GM12878 (cell line): ENCODE measurements around the gene MDFIC. TPM values are rescaled to one million over a fixed set of nuclear protein-coding genes. Genes with fewer than 3 reads are reported as not detected.

Source experiments
- ATAC-seq: fragments of 200-7000 bp; cut with Tn5 transposase; 3 replicates; pipeline ENCODE4 v1.9.1; 2020; ENCODE audit warnings: mild to moderate bottlenecking, moderate library complexity
- BruUV-seq: library from RNA; stranded (reverse); fragments of 400-500 nt; replicated peaks from 2 replicates; lab custom pipeline; 2021; lab: Mats Ljungman, UMichigan
- CTCF ChIA-PET: fragments of 300-600 bp; sonication (Branson Sonifier 250); formaldehyde crosslinking; extraction: SDS; loops from one replicate; lab custom pipeline; 2021; ENCODE audit warnings: inconsistent platforms; lab: Yijun Ruan, JAX
- POLR2A ChIA-PET: fragments of 350-600 bp; formaldehyde crosslinking; extraction: SDS; loops from one replicate; lab custom pipeline; 2021; ENCODE audit warnings: inconsistent platforms; lab: Charles Lee
- RAD21 ChIA-PET: fragments of 300-600 bp; sonication (Branson Sonifier 250); formaldehyde crosslinking; loops from one replicate; lab custom pipeline; 2023; ENCODE audit warnings: antibody characterized with exemption; ENCODE audit not compliant: unreplicated experiment; lab: Charles Lee
- SMC1A ChIA-PET: fragments of 300-600 bp; sonication (Branson Sonifier 250); formaldehyde crosslinking; loops from one replicate; lab custom pipeline; 2023; ENCODE audit not compliant: unreplicated experiment, uncharacterized antibody; lab: Charles Lee
- DNase-seq: peaks from one replicate; pipeline ENCODE4 v3.0.0-alpha.2; 2011; ENCODE audit warnings: low read depth, low spot score
- FAIRE-seq: peaks from 3 replicates; lab custom pipeline; 2011; peaks lifted over from hg19 to GRCh38; lab: Jason Lieb, UNC
- H2AFZ ChIP-seq: 2 replicates; pipeline ENCODE4 v1.6.0; 2011; ENCODE audit warnings: low read depth, low read length, control low read depth; ENCODE audit not compliant: control insufficient read depth
- H3K27ac ChIP-seq: 2 replicates; pipeline ENCODE4 v1.5.1; 2011; ENCODE audit warnings: control low read depth; ENCODE audit not compliant: control insufficient read depth, insufficient read depth
- H3K27me3 ChIP-seq, 2 experiments: replicated peaks in 1 of 2; 2 replicates each; pipeline versions ENCODE4 v1.6.0 to v1.6.1; 2011; ENCODE audit warnings: low read length in 1 of 2; ENCODE audit not compliant: control insufficient read depth in 2 of 2, insufficient read depth in 2 of 2
- H3K36me3 ChIP-seq, 2 experiments: 2 replicates each; pipeline ENCODE4 v1.5.1; 2011; ENCODE audit warnings: low read length in 1 of 2; ENCODE audit not compliant: control insufficient read depth in 2 of 2, insufficient read depth in 2 of 2
- H3K4me1 ChIP-seq: 2 replicates; pipeline ENCODE4 v1.6.1; 2011; ENCODE audit warnings: mild to moderate bottlenecking, low read length, moderate library complexity, mixed read lengths; ENCODE audit not compliant: control insufficient read depth, insufficient read depth
- H3K4me2 ChIP-seq: 2 replicates; pipeline ENCODE4 v1.6.0; 2011; ENCODE audit warnings: control low read depth; ENCODE audit not compliant: control insufficient read depth, insufficient read depth
- H3K4me3 ChIP-seq: fragments of 200-600 bp; sonication (generic); 2 replicates; pipeline ENCODE4 v1.5.1; 2016
- H3K79me2 ChIP-seq: 2 replicates; pipeline ENCODE4 v1.6.0; 2011; ENCODE audit warnings: low read length; ENCODE audit not compliant: control insufficient read depth, insufficient read depth
- H3K9ac ChIP-seq: 2 replicates; pipeline ENCODE4 v1.8.0; 2011; ENCODE audit warnings: low read length, control low read depth, mixed read lengths; ENCODE audit not compliant: control insufficient read depth, insufficient read depth
- H3K9me3 ChIP-seq: replicated peaks from 3 replicates; pipeline ENCODE4 v1.5.1; 2011; ENCODE audit warnings: mild to moderate bottlenecking, low read length; ENCODE audit not compliant: control insufficient read depth, insufficient read depth
- H4K20me1 ChIP-seq: 2 replicates; pipeline ENCODE4 v1.6.0; 2011; ENCODE audit not compliant: control insufficient read depth, insufficient read depth
- CBFB ChIP-seq: IDR thresholded peaks from 2 replicates; pipeline ENCODE4 v1.6.1; 2016; ENCODE audit warnings: antibody characterized with exemption, low read depth
- CEBPZ ChIP-seq: fragments of 150-350 bp; IDR thresholded peaks from 2 replicates; pipeline ENCODE4 v1.6.1; 2016; ENCODE audit warnings: low read depth, low read length
- HCFC1 ChIP-seq: fragments of 150-350 bp; IDR thresholded peaks from 2 replicates; pipeline ENCODE4 v1.6.1; 2014; ENCODE audit warnings: low read length
- HDAC6 ChIP-seq: fragments of 200-600 bp; sonication (generic); IDR thresholded peaks from one replicate; pipeline ENCODE4 v1.8.0; 2017; ENCODE audit warnings: antibody characterized with exemption; ENCODE audit not compliant: unreplicated experiment
- HSF1 ChIP-seq: fragments of 150-350 bp; IDR thresholded peaks from 2 replicates; pipeline ENCODE4 v1.6.1; 2014; ENCODE audit warnings: mild to moderate bottlenecking, low read depth, low read length
- MEF2A ChIP-seq: IDR thresholded peaks from 2 replicates; pipeline ENCODE4 v1.6.1; 2011; ENCODE audit warnings: low read depth, mild to moderate bottlenecking, low read length, moderate library complexity; ENCODE audit not compliant: insufficient read depth
- MEF2B ChIP-seq: fragments of 450-650 bp; IDR thresholded peaks from 2 replicates; pipeline ENCODE4 v1.6.1; 2018; ENCODE audit warnings: mild to moderate bottlenecking, moderate library complexity; ENCODE audit not compliant: partially characterized antibody, poor library complexity, severe bottlenecking
- MXI1 ChIP-seq: fragments of 150-350 bp; IDR thresholded peaks from 2 replicates; pipeline ENCODE4 v1.6.1; 2011; ENCODE audit warnings: low read depth, mild to moderate bottlenecking, inconsistent platforms, low read length, improper control_type of control experiment
- MYC ChIP-seq: IDR thresholded peaks from 2 replicates; pipeline ENCODE4 v1.6.1; 2011; ENCODE audit warnings: mild to moderate bottlenecking, low read length, moderate library complexity, inconsistent platforms; ENCODE audit not compliant: insufficient read depth, insufficient replicate concordance, insufficient read length, severe bottlenecking
- NFYA ChIP-seq: IDR thresholded peaks from 2 replicates; pipeline ENCODE4 v1.6.1; 2011; ENCODE audit warnings: low read depth, mild to moderate bottlenecking, low read length, improper control_type of control experiment, borderline replicate concordance
- POLR2AphosphoS2 ChIP-seq: IDR thresholded peaks from 2 replicates; pipeline ENCODE4 v1.6.1; 2011; ENCODE audit warnings: low read depth, mild to moderate bottlenecking, low read length, improper control_type of control experiment, moderate library complexity
- SIX5 ChIP-seq: IDR thresholded peaks from 2 replicates; pipeline ENCODE4 v1.6.1; 2011; ENCODE audit warnings: mild to moderate bottlenecking, low read depth, low read length, moderate library complexity; ENCODE audit not compliant: severe bottlenecking
- STAT3 ChIP-seq: IDR thresholded peaks from 2 replicates; pipeline ENCODE4 v1.6.1; 2011; ENCODE audit warnings: low read depth, low read length, improper control_type of control experiment
- ZNF217 ChIP-seq: fragments of 450-650 bp; IDR thresholded peaks from 2 replicates; pipeline ENCODE4 v1.6.1; 2017; ENCODE audit warnings: antibody characterized with exemption, mild to moderate bottlenecking
- WGBS: methylation state at CpG from one replicate; pipeline ENCODE4 v1.1.6; 2016; ENCODE audit warnings: low lambda C conversion rate; ENCODE audit not compliant: insufficient replicate concordance, insufficient coverage; ENCODE audit errors: missing lambda C conversion rate; 5-methylcytosine and 5-hydroxymethylcytosine counted together
- in situ Hi-C: fragments of 300-500 bp; cut with MboI; formaldehyde crosslinking; loops from 9 replicates; pipeline ENCODE4 v1.14.3; 2018; ENCODE audit warnings: mixed read lengths
- intact Hi-C: fragments of 100-400 bp; cut with micrococcal nuclease; formaldehyde crosslinking; loops from one replicate; pipeline ENCODE4 v1.14.2; 2022; ENCODE audit not compliant: unreplicated experiment
- polyA plus RNA-seq, 11 experiments: library from polyadenylated mRNA; depleted of rRNA in 4 of 11; unstranded in 6 of 11; stranded (reverse) in 5 of 11; fragments of >200 nt; fragmentation: Nextera tagmentation in 4 of 11; fragmentation: Illumina TruSeq in 1 of 11; extraction: Ambion mirVana in 4 of 11; extraction: Trizol in 1 of 11; gene quantifications; 1 replicate in 1 of 11; 2 replicates in 10 of 11; pipeline versions ENCODE4 v1.2.1 to v1.2.3, GENCODE V29; 2011 to 2016; ENCODE audit warnings: inconsistent platforms in 2 of 11, missing spikeins in 2 of 11, low read depth in 1 of 11
- total RNA-seq, 4 experiments: library from RNA; depleted of rRNA in 3 of 4; stranded (reverse); fragments of >200 nt in 3 of 4; fragmentation: Illumina TruSeq in 1 of 4; extraction: Trizol in 1 of 4; gene quantifications; 2 replicates each; pipeline versions ENCODE4 v1.2.1 to v1.2.3, GENCODE V29; 2013 to 2021
- TF ChIP-seq, protein P1 (sequence below): fragments of 450-650 bp; IDR thresholded peaks from 2 replicates; pipeline ENCODE4 v1.6.1; 2018; ENCODE audit warnings: mild to moderate bottlenecking, low read depth, moderate library complexity; ENCODE audit not compliant: partially characterized antibody

MDFIC gene
- total and polyA plus RNA-seq, 10 of the 15 experiments (the other 5 are each of a cell fraction or from before 2014, with no cell fraction given) = 7.3 to 58.4 (median 40.0) TPM

- ChIA-PET CTCF (interaction anchor here (0.9 kb wide), 1 partner anchor 53 kb away, joined by 3 read pairs; no protein-coding TSS in a partner anchor), SMC1A (interaction anchor here (0.6 to 1.4 kb wide), 3 partner anchors 37 to 46 kb away, joined by 3 read pairs; no protein-coding TSS in a partner anchor), POLR2A (no interaction called here), RAD21 (interaction anchor here (1.0 kb wide), 1 partner anchor 19 kb away, joined by 3 read pairs; no protein-coding TSS in a partner anchor)
- Histone ChIP-seq H3K27ac (no peak overlapping the region), H2AFZ (no peak overlapping the region), H3K79me2 (no peaks in the 10 kb centered on the region), H3K9me3 (no peaks in the 10 kb centered on the region), H3K4me3 (no peak overlapping the region), H3K4me2 (no peak overlapping the region), H3K27me3 (no peaks in the 10 kb centered on the region), H4K20me1 (no peaks in the 10 kb centered on the region), H3K4me1 (no peaks in the 10 kb centered on the region), H3K36me3 (no peaks in the 10 kb centered on the region), H3K9ac (no peak overlapping the region)
- in situ Hi-C loops (no loop called here), intact Hi-C loops (no loop called here)
- WGBS = 57% methylated on average over 2 of the region's 2 CpGs
- no TSS peak for BruUV-seq
- no peak for DNase-seq
- FAIRE-seq = no peak
- TF ChIP-seq CEBPZ = no peak
- TF ChIP-seq CBFB = no peak
- no peak for TF ChIP-seq HSF1
- no peak for TF ChIP-seq MXI1
- no peak for TF ChIP-seq STAT3
- TF ChIP-seq MEF2A = no peak
- no peak for TF ChIP-seq HCFC1
- no peak for TF ChIP-seq ZNF217
- no peak for TF ChIP-seq SIX5
- no peak for TF ChIP-seq NFYA
- TF ChIP-seq, protein P1, sequence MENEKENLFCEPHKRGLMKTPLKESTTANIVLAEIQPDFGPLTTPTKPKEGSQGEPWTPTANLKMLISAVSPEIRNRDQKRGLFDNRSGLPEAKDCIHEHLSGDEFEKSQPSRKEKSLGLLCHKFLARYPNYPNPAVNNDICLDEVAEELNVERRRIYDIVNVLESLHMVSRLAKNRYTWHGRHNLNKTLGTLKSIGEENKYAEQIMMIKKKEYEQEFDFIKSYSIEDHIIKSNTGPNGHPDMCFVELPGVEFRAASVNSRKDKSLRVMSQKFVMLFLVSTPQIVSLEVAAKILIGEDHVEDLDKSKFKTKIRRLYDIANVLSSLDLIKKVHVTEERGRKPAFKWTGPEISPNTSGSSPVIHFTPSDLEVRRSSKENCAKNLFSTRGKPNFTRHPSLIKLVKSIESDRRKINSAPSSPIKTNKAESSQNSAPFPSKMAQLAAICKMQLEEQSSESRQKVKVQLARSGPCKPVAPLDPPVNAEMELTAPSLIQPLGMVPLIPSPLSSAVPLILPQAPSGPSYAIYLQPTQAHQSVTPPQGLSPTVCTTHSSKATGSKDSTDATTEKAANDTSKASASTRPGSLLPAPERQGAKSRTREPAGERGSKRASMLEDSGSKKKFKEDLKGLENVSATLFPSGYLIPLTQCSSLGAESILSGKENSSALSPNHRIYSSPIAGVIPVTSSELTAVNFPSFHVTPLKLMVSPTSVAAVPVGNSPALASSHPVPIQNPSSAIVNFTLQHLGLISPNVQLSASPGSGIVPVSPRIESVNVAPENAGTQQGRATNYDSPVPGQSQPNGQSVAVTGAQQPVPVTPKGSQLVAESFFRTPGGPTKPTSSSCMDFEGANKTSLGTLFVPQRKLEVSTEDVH = no peak
- no peak for TF ChIP-seq POLR2AphosphoS2
- no peak for TF ChIP-seq HDAC6
- no peak for TF ChIP-seq MEF2B
- TF ChIP-seq MYC = no peak
- no peak for ATAC-seq
These were observed 35.7 kb upstream of the MDFIC start for GRCh38 chr7:114886241-114886640.
